Ascending aorta (tissue), 2 donors: Measurements from ENCODE around the gene SEMA5A. TPM values are rescaled to one million over a fixed set of nuclear protein-coding genes. Genes with fewer than 3 reads are reported as not detected.
"Not testable (repeated sequence)": the region's sequence is repeated elsewhere in the genome, so short reads cannot be mapped to it uniquely, and the experiment has no call there.

Source experiments
- DNase-seq, 2 donors: peaks; one replicate each; pipeline ENCODE4 v3.0.0-alpha.2; 2019; ENCODE audit warnings: low spot score in 2 of 2
- H3K27ac ChIP-seq, 2 donors: fragments of 200-600 bp; sonication (generic); one replicate each; pipeline ENCODE4 v1.5.1; 2016 to 2017; ENCODE audit warnings: mild to moderate bottlenecking in 1 of 2
- H3K27me3 ChIP-seq: fragments of 200-600 bp; sonication (generic); one replicate; pipeline ENCODE4 v1.5.1; 2017
- H3K36me3 ChIP-seq, 2 donors: fragments of 200-600 bp; sonication (generic); one replicate each; pipeline ENCODE4 v1.5.1; 2016
- H3K4me1 ChIP-seq, 2 donors: fragments of 200-600 bp; sonication (generic); one replicate each; pipeline ENCODE4 v1.5.1; 2016 to 2017; ENCODE audit warnings: mild to moderate bottlenecking in 1 of 2
- H3K4me3 ChIP-seq, 2 donors: fragments of 200-600 bp; sonication (generic); one replicate each; pipeline ENCODE4 v1.5.1; 2016 to 2017; ENCODE audit warnings: mild to moderate bottlenecking in 1 of 2
- H3K9me3 ChIP-seq, 2 donors: fragments of 200-600 bp; sonication (generic); one replicate each; pipeline ENCODE4 v1.5.1; 2016
- intact Hi-C: fragments of 100-400 bp; cut with DNase I; formaldehyde crosslinking; loops from one replicate; pipeline ENCODE4 v1.15.1; 2023
- total RNA-seq: library from RNA; depleted of rRNA; stranded (reverse); fragments of >200 nt; gene quantifications from one replicate; pipeline ENCODE4 v1.1.0, GENCODE V29; 2016
- TF ChIP-seq, protein P1 (sequence below), 3 experiments: fragments of 200-600 bp in 2 of 3; fragments of 450-650 bp in 1 of 3; sonication (generic) in 2 of 3; IDR thresholded peaks; one replicate each; pipeline ENCODE4 v1.5.1; 2016 to 2019; ENCODE audit warnings: antibody characterized with exemption in 3 of 3, mild to moderate bottlenecking in 1 of 3, moderate library complexity in 1 of 3

Gene SEMA5A
- total RNA-seq, 1 donor from 2014 or later = 18.4 TPM

- H3K9me3 ChIP-seq = no peaks in the 10 kb centered on the region
- no peak for DNase-seq
- TF ChIP-seq, protein P1, sequence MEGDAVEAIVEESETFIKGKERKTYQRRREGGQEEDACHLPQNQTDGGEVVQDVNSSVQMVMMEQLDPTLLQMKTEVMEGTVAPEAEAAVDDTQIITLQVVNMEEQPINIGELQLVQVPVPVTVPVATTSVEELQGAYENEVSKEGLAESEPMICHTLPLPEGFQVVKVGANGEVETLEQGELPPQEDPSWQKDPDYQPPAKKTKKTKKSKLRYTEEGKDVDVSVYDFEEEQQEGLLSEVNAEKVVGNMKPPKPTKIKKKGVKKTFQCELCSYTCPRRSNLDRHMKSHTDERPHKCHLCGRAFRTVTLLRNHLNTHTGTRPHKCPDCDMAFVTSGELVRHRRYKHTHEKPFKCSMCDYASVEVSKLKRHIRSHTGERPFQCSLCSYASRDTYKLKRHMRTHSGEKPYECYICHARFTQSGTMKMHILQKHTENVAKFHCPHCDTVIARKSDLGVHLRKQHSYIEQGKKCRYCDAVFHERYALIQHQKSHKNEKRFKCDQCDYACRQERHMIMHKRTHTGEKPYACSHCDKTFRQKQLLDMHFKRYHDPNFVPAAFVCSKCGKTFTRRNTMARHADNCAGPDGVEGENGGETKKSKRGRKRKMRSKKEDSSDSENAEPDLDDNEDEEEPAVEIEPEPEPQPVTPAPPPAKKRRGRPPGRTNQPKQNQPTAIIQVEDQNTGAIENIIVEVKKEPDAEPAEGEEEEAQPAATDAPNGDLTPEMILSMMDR (IDR thresholded peaks at IDR 0.05) = no peak
- no peak overlapping the region for H3K4me3 ChIP-seq
- no peak overlapping the region for H3K27ac ChIP-seq
- intact Hi-C loops = no loop called here
- no peaks in the 10 kb centered on the region for H3K36me3 ChIP-seq
- H3K27me3 ChIP-seq = no peaks in the 10 kb centered on the region
- H3K4me1 ChIP-seq = no peaks in the 10 kb centered on the region
Observed at GRCh38 chr5:9401786-9402472, 143.9 kb downstream of the SEMA5A start.

DNA sequence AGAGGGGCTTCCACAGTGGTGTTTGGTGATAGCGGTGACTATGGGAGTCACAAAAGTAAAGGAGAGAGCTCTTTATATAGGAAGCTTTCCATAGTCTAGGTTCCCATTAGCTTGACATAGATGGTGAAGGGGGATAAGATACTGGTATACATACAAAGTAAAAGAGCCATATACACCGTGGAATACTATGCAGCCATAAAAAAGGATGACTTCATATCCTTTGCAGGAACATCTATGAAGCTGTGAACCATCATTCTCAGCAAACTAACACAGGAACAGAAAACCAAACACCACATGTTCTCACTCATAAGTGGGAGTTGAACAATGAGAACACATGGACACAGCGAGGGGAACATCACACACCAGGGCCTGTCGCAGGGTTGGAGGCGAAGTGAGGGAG, 146.1 kb downstream of the SEMA5A start:
- H3K27ac ChIP-seq, intact Hi-C loops: not testable (repeated sequence)

DNA sequence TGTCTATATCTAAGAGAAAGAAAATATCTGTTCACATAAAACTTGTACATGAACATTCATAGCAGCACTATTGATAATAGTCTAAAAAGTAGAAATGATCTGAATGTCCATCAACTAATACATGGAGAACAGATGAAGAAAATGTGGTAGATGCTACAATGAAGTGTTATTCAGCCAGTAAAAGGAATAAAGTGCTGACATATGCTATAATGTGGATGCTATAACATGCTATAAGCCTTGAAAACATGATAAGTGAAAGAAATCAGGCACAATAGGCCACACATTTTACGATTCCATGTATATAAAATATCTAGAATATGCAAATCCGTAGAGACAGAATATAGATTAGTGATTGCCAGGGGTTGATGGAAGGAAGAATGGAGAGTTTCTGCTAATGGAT, 146.8 kb downstream of the SEMA5A start:
- H3K27me3 ChIP-seq = no peaks in the 10 kb centered on the region
- no peak overlapping the region for H3K4me3 ChIP-seq
- no peaks in the 10 kb centered on the region for H3K36me3 ChIP-seq
- H3K9me3 ChIP-seq = no peaks in the 10 kb centered on the region
- no peak overlapping the region for H3K27ac ChIP-seq
- intact Hi-C loops = no loop called here
- TF ChIP-seq, protein P1 (IDR thresholded peaks at IDR 0.05) = no peak
- H3K4me1 ChIP-seq = no peaks in the 10 kb centered on the region
- no peak for DNase-seq

More for the DNA sequence above, 146.1 kb downstream of the SEMA5A start:
- H3K4me1 ChIP-seq, H3K9me3 ChIP-seq, H3K27me3 ChIP-seq, DNase-seq, H3K36me3 ChIP-seq, H3K4me3 ChIP-seq: not testable (repeated sequence)

- no peak overlapping the region for H3K27ac ChIP-seq
- no peaks in the 10 kb centered on the region for H3K9me3 ChIP-seq
- intact Hi-C loops = no loop called here
- H3K4me1 ChIP-seq = no peaks in the 10 kb centered on the region
- TF ChIP-seq, protein P1 (IDR thresholded peaks at IDR 0.05) = no peak
- no peak overlapping the region for H3K4me3 ChIP-seq
- no peaks in the 10 kb centered on the region for H3K27me3 ChIP-seq
- H3K36me3 ChIP-seq = no peaks in the 10 kb centered on the region
- no peak for DNase-seq
Observed at GRCh38 chr5:9398227-9398626, 147.6 kb downstream of the SEMA5A start.

DNA sequence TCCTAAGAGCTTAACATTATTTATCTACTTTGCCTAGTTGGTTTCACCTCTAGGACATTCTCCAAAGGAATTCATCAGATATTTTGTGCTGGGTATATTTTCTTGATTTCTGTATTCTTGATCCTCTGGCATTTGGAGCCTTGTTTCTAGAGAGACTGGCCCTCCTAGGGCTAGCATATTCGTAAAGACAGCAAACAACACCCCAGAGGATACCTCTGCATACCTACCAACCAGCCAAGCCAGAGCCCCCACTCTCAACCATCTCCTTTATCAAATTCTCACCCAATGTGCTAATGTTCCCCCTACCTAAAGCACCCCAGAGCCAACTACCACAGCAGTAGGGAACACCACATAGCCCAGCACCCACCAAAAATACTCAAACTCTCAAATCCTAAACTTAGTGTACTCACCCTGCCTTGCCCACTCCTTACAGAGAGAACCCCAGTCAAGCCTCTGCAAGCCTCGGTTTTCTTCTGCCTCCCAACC, 149.5 kb downstream of the SEMA5A start:
- intact Hi-C loops = no loop called here

DNA sequence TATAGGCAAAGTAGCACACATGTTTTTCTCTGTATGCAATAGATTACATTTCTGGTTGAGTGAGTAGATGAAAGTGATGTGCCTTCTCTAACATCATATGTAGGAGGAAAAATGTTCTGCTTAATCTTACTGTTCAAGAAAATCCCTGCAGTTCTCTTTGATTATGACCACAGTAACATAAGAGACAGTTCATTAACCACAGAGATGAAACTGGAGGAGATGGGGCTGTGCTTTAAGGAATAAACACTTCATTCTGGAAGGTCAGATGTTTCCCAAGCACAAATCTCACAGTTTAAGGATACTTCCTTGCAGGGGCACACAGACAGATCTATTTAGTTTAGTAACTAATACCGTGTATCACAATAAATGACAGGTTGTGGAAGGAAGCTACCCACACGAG, 150.2 kb downstream of the SEMA5A start:
- no peak overlapping the region for H3K27ac ChIP-seq
- TF ChIP-seq, protein P1 (IDR thresholded peaks at IDR 0.05) = no peak
- intact Hi-C loops = no loop called here
- H3K36me3 ChIP-seq = no peaks in the 10 kb centered on the region
- DNase-seq = no peak
- H3K4me3 ChIP-seq = no peak overlapping the region
- no peaks in the 10 kb centered on the region for H3K27me3 ChIP-seq
- no peaks in the 10 kb centered on the region for H3K4me1 ChIP-seq
- H3K9me3 ChIP-seq = no peaks in the 10 kb centered on the region

More for the DNA sequence above, 149.5 kb downstream of the SEMA5A start:
- Histone ChIP-seq H3K27me3 (no peaks in the 10 kb centered on the region), H3K4me1 (no peaks in the 10 kb centered on the region), H3K36me3 (no peaks in the 10 kb centered on the region), H3K27ac (no peak overlapping the region), H3K9me3 (no peaks in the 10 kb centered on the region), H3K4me3 (no peak overlapping the region)
- no peak for DNase-seq
- TF ChIP-seq, protein P1 (IDR thresholded peaks at IDR 0.05) = no peak
